ENCODE data around the gene SNCB.
A peak's percentile ranks its signal among the peaks of the same experiment; 100 is the strongest.

SNCB gene

DNA sequence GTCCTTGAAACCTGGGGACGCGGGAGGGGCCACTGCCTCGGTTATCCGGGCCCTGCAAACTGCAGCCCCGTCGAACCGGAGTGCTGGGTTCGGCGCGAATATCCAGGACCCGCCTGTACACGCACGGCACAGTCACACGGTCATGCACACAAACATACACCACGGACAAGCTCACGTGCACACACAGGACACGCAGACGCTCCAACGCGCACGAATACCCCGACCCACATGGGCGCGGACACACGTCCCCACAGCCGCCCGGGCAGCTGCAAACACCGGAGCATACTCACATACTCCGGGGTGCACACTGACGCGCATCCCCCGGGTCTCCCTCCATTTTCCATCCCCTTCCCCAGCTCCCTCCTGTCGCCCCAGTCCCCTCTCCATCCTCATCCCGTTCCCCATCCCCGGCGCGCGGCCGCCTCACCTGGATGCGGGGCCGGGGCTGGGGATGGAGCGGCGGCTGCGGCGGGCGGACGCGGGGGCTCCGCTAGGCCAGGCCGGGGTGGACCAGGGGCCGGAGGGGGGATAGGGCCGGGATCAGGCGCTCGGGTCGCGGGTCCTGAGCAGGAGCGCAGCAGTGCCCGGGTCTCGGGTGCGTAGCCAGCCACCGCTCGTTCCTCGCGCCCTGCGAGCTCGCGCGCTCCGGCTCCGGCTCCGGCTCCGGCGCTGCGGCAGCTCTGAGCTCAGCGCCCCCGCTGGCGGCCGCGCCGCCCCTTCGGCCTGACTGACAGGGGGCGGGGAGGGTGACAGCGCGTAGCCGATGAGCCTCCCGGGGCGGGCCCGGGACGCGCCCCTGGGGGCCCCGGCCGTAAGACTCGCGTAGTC is at the start of gene SNCB, which contains the start of gene EIF4E1B:
TSS of gene SNCB (minus strand) at position 682 of the 828 bp plus-strand sequence. CDS start 880 bp downstream, outside the sequence.
TSS of gene EIF4E1B (plus strand) at position 823 of the 828 bp plus-strand sequence. CDS start 12,113 bp downstream, outside the sequence.
- FAIRE-seq = peak; percentile 26
- DNase-seq (ENCODE audit: extremely low spot score, insufficient read length, low read depth) = peak; percentile 48

- DNase-seq (ENCODE audit: extremely low spot score, insufficient read length, low read depth) = no peak
- FAIRE-seq = no peak
Measured at GRCh38 chr5:176679365-176680225, 49.3 kb upstream of the SNCB start.

GRCh38 chr5:176678584-176678983 is 48.2 kb upstream of the SNCB start:
- FAIRE-seq (no peak), DNase-seq (ENCODE audit: extremely low spot score, insufficient read length, low read depth) (no peak)

DNA sequence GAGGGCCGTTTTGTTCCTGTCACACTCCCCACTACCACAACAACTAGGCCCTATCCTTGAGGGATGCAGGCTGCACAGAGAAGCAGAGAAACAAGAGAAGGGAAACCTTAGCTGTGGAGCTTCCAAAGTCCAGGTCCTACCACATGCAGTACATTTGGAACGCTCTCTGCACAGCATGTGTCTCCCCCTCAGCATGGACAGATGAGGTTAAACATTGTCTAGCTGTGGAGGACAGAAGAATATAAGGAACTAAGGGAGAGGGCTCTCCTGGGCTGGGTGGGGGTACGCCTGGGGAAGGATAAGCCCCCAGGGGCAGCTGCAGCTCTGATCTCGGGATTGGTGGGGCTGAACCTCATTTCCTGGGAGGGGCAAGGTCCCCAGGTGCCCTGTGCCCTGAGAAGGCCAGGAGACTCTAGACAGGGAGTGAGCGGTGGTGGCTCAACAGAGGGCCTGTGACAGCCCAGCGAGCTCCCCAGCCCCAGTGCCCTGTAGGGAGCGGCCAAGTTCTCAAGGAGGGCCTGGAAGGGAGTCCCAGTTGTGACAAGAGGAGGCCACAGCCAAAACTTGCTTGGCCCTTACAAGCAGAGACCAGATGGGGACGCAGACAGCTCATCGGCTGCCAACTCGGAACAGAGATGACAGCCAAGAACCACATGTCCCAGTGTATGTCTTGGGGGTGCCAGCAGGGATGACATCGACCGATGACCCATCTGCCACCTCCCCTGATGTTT is 47.0 kb upstream of the SNCB start:
- no peak for FAIRE-seq
- no peak for DNase-seq (ENCODE audit: extremely low spot score, insufficient read length, low read depth)

GRCh38 chr5:176676361-176676824 is 46.1 kb upstream of the SNCB start:
- DNase-seq (ENCODE audit: extremely low spot score, insufficient read length, low read depth) = peak; percentile 73
- peak; percentile 97 for FAIRE-seq

DNA sequence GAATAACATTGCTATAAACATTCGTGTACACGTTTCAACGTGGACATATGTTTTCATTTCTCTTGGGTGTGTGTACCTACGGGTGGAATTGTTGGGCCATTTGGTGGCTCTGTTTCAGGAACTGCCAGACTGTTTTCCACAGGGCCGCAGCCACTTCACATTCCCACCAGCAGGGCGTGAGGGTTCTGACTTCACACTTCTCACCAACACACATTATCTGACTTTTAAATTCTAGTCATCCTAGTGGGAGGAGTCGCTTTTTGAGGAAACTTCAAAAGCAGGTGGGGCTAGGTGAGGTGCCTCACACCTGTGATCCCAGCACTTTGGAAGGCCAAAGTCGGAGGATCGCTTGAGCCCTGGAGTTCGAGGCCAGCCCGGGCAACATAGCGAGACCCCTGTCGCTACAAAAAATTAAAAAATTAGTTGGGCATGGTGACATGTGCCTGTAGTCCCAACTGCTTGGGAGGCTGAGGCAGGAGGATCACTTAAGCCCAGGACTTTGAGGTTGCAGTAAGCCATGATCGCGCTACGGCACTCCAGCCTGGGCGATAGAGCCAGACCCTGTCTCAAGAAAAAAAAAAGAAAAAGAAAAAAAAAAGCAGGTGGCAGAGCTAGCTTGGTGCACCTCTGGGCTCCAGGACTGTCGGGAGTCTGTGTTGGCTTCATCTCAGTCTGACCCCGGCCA is 45.5 kb upstream of the SNCB start:
- DNase-seq (ENCODE audit: extremely low spot score, insufficient read length, low read depth) (no peak), FAIRE-seq (peak; percentile 54)

GRCh38 chr5:176674799-176675198 is 44.5 kb upstream of the SNCB start:
- FAIRE-seq (peak; percentile 79), DNase-seq (ENCODE audit: extremely low spot score, insufficient read length, low read depth) (no peak)

DNA sequence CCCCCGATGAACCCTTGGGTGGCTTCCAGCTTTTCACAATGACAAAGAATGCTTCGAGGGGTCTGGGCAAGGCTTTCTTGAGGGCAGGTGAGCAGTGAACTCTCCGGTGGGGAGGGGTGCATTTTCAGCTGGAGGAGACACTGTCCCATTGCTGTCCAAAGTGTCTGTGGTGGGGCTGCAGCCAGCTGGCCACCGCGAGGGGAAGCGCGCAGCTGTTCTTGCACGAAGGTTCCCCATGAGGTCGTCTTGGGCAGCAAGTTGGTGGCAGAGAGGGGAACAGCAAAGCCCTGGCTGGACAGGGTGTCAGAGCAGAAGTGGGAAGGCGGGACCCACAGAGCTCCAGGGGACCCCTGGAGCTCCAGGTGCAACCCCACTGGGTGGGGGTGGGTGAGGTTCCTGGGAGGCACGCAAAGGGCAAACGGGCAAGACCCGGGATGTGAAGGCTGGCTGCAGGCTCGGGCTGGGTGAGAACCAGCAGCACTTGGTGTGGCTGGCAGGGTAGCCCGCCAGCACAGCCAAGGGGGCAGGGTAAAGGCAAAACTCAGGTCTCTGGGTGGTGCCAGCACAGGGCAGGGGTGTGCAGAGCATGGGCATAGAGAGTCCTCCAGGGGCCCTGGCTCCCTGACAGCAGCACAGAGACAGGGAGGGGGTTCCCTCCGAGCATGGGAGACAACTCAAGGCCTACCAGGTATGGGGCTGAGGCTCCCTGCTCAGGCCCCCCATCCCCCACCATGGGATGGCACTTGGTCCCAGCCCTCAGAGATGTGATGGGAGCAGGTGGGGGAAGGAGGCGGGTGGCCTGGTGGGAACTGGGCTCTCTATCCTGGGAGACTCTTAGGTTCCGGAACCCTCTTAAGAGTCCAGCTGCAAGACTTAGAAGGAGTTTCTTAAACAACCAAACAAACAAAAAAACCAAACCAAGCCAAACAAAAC is 43.6 kb upstream of the SNCB start:
- no peak for DNase-seq (ENCODE audit: extremely low spot score, insufficient read length, low read depth)
- no peak for FAIRE-seq

GRCh38 chr5:176671890-176672747 is 41.8 kb upstream of the SNCB start:
- peak; percentile 51 for FAIRE-seq
- no peak for DNase-seq (ENCODE audit: extremely low spot score, insufficient read length, low read depth)

GRCh38 chr5:176671399-176671798 is 41.1 kb upstream of the SNCB start:
- DNase-seq (ENCODE audit: extremely low spot score, insufficient read length, low read depth) (no peak), FAIRE-seq (no peak)

GRCh38 chr5:176670449-176670848 is 40.1 kb upstream of the SNCB start:
- no peak for FAIRE-seq
- no peak for DNase-seq (ENCODE audit: extremely low spot score, insufficient read length, low read depth)

DNA sequence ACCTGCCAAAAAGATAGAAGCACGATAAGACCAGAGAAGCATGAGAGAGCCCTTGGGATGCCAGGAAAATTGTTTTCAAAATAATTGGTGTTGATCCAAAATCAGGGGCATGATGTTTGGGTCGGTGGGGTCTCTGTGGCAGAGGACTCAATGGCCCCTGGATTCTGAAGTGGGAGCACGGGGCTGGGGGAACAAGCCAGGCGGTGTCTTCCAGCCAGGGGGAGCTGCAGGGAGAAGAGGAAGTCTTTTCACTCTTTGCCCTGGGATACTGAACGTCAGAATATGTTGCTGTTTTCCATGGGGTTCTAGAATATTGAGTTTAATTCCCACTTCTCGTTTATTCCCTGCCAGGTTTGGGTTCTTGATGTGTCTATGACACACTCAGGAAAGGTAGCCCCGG is 37.3 kb upstream of the SNCB start:
- FAIRE-seq = no peak
- DNase-seq (ENCODE audit: extremely low spot score, insufficient read length, low read depth) = no peak

DNA sequence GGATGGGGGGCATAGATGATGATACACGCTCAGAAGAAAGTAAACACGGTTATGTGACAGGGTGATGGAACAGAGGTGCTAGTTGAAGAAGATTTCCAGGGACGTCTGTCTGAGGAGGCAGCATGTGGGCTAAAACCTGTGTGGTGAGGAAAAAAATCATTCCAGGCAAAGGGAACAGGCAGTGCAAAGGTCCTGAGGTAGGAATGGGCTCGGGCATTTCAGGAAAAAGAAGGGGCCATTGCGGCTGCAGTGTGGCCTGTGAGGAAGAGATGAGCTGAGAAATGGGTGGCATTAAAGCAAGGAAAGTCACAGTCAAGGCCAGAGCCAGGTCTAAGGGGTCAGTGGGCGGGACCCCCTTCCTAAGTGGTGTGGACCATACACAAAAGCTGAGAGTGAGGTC is 35.2 kb upstream of the SNCB start:
- no peak for DNase-seq (ENCODE audit: extremely low spot score, insufficient read length, low read depth)
- FAIRE-seq = no peak

DNA sequence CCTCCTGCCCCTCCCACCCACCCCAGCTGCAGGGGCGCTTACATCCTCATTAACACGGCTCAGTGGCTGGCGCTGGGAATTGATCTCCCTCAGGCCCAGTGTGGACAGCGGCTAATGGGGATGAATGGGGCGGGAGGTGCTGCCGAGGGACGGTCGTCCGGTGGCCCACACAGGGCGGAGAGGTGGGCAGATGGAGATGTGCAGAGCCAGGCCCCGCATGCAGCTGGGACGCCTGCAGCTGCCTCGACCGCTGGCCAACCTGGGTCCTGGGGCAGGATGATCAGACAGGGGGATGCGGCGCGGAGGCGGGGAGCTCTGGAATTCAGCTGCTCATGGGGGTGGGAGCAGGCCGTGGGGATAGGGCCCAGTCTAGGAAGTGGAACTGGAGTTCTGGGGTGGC is 34.6 kb upstream of the SNCB start:
- DNase-seq (ENCODE audit: extremely low spot score, insufficient read length, low read depth) (no peak), FAIRE-seq (no peak)

GRCh38 chr5:176664479-176664878 is 34.1 kb upstream of the SNCB start:
- FAIRE-seq = no peak
- no peak for DNase-seq (ENCODE audit: extremely low spot score, insufficient read length, low read depth)

- DNase-seq (ENCODE audit: extremely low spot score, insufficient read length, low read depth) (no peak), FAIRE-seq (no peak)
Measured at GRCh38 chr5:176663566-176663965, 33.2 kb upstream of the SNCB start.

All from GM18507 (cell line).